Adipocyte (in vitro differentiated cells): ENCODE data around the gene OTOG.

Source experiments
- DNase-seq: peaks from one replicate; pipeline ENCODE4 v3.0.0-alpha.2; 2015; ENCODE audit warnings: low read depth
- H3K27me3 ChIP-seq: replicated peaks from 2 replicates; pipeline ENCODE4 v1.7.0; 2013; ENCODE audit warnings: mild to moderate bottlenecking, low read length, moderate library complexity; ENCODE audit not compliant: control insufficient read depth, insufficient read depth
- H3K36me3 ChIP-seq: 2 replicates; pipeline ENCODE4 v1.7.0; 2013; ENCODE audit warnings: low read length, mild to moderate bottlenecking, moderate library complexity; ENCODE audit not compliant: control insufficient read depth, insufficient read depth, severe bottlenecking
- H3K4me1 ChIP-seq: 2 replicates; pipeline ENCODE4 v1.7.0; 2013; ENCODE audit warnings: mild to moderate bottlenecking, low read length, moderate library complexity; ENCODE audit not compliant: control insufficient read depth, insufficient read depth
- H3K4me3 ChIP-seq: 2 replicates; pipeline ENCODE4 v1.7.0; 2013; ENCODE audit warnings: mild to moderate bottlenecking, low read length, moderate library complexity
- H3K9ac ChIP-seq: 2 replicates; pipeline ENCODE4 v1.7.0; 2013; ENCODE audit warnings: mild to moderate bottlenecking, low read length, moderate library complexity
- H3K9me3 ChIP-seq: 2 replicates; pipeline ENCODE4 v1.7.0; 2013; ENCODE audit warnings: mild to moderate bottlenecking, low read length, moderate library complexity; ENCODE audit not compliant: control insufficient read depth

Gene OTOG

GRCh38 chr11:17531636-17532113, 15.4 kb upstream of the OTOG start:
- H3K36me3 ChIP-seq, result no peaks in the 10 kb centered on the region
- H3K9ac ChIP-seq, result no peak overlapping the region
- no peak overlapping the region for H3K4me3 ChIP-seq
- H3K9me3 ChIP-seq, result no peaks in the 10 kb centered on the region
- peaks cover 69% of the 10 kb centered on the region for H3K27me3 ChIP-seq
- peaks cover 11% of the 10 kb centered on the region for H3K4me1 ChIP-seq
- peak; percentile 30 for DNase-seq

- no peak for DNase-seq
- Histone ChIP-seq H3K9ac (no peak overlapping the region), H3K36me3 (no peaks in the 10 kb centered on the region), H3K9me3 (no peaks in the 10 kb centered on the region), H3K4me3 (no peak overlapping the region), H3K27me3 (peaks cover 77% of the 10 kb centered on the region), H3K4me1 (peaks cover 11% of the 10 kb centered on the region)
Observed at GRCh38 chr11:17532784-17533183, 14.3 kb upstream of the OTOG start.

- peaks cover 76% of the 10 kb centered on the region for H3K27me3 ChIP-seq
- no peak for DNase-seq
- no peaks in the 10 kb centered on the region for H3K9me3 ChIP-seq
- no peaks in the 10 kb centered on the region for H3K36me3 ChIP-seq
- H3K4me1 ChIP-seq, result peaks cover 11% of the 10 kb centered on the region
- no peak overlapping the region for H3K9ac ChIP-seq
- no peak overlapping the region for H3K4me3 ChIP-seq
Observed at GRCh38 chr11:17533341-17533740, 13.7 kb upstream of the OTOG start.

- no peak overlapping the region for H3K9ac ChIP-seq
- DNase-seq, result no peak
- H3K4me3 ChIP-seq, result no peak overlapping the region
- H3K4me1 ChIP-seq, result peaks cover 8% of the 10 kb centered on the region
- H3K27me3 ChIP-seq, result peaks cover 74% of the 10 kb centered on the region
- H3K9me3 ChIP-seq, result no peaks in the 10 kb centered on the region
- H3K36me3 ChIP-seq, result no peaks in the 10 kb centered on the region
Observed at GRCh38 chr11:17533778-17534415, 13.2 kb upstream of the OTOG start.

- Histone ChIP-seq H3K36me3 (no peaks in the 10 kb centered on the region), H3K4me1 (peaks cover 8% of the 10 kb centered on the region), H3K27me3 (peaks cover 67% of the 10 kb centered on the region), H3K9me3 (no peaks in the 10 kb centered on the region), H3K9ac (no peak overlapping the region), H3K4me3 (no peak overlapping the region)
- no peak for DNase-seq
Observed at GRCh38 chr11:17535488-17535887, 11.6 kb upstream of the OTOG start.

- Histone ChIP-seq H3K9me3 (no peaks in the 10 kb centered on the region), H3K27me3 (peaks cover 77% of the 10 kb centered on the region), H3K4me1 (no peaks in the 10 kb centered on the region), H3K36me3 (no peaks in the 10 kb centered on the region), H3K4me3 (no peak overlapping the region), H3K9ac (no peak overlapping the region)
- DNase-seq, result no peak
Observed at GRCh38 chr11:17537261-17537660, 9.8 kb upstream of the OTOG start.

- Histone ChIP-seq H3K9me3 (no peaks in the 10 kb centered on the region), H3K9ac (no peak overlapping the region), H3K36me3 (no peaks in the 10 kb centered on the region), H3K4me1 (no peaks in the 10 kb centered on the region), H3K4me3 (no peak overlapping the region), H3K27me3 (peaks cover 77% of the 10 kb centered on the region)
- no peak for DNase-seq
Observed at GRCh38 chr11:17538054-17538453, 9.0 kb upstream of the OTOG start.

- H3K4me1 ChIP-seq, result no peaks in the 10 kb centered on the region
- no peaks in the 10 kb centered on the region for H3K36me3 ChIP-seq
- no peak overlapping the region for H3K9ac ChIP-seq
- H3K27me3 ChIP-seq, result peaks cover 76% of the 10 kb centered on the region
- no peak for DNase-seq
- no peak overlapping the region for H3K4me3 ChIP-seq
- H3K9me3 ChIP-seq, result no peaks in the 10 kb centered on the region
Observed at GRCh38 chr11:17538731-17539130, 8.3 kb upstream of the OTOG start.

GRCh38 chr11:17540807-17541206, 6.3 kb upstream of the OTOG start:
- Histone ChIP-seq H3K9me3 (no peaks in the 10 kb centered on the region), H3K4me3 (no peak overlapping the region), H3K9ac (no peak overlapping the region), H3K27me3 (peaks cover 75% of the 10 kb centered on the region), H3K36me3 (no peaks in the 10 kb centered on the region), H3K4me1 (no peaks in the 10 kb centered on the region)
- DNase-seq, result no peak

GRCh38 chr11:17541330-17541885, 5.7 kb upstream of the OTOG start:
- Histone ChIP-seq H3K4me1 (no peaks in the 10 kb centered on the region), H3K27me3 (peaks cover 75% of the 10 kb centered on the region), H3K4me3 (no peak overlapping the region), H3K36me3 (no peaks in the 10 kb centered on the region), H3K9me3 (no peaks in the 10 kb centered on the region), H3K9ac (no peak overlapping the region)
- no peak for DNase-seq

- peaks cover 80% of the 10 kb centered on the region for H3K27me3 ChIP-seq
Observed at GRCh38 chr11:17542249-17542648, 4.8 kb upstream of the OTOG start.

GRCh38 chr11:17543041-17543440, 4.0 kb upstream of the OTOG start:
- Histone ChIP-seq H3K36me3 (no peaks in the 10 kb centered on the region), H3K9ac (no peak overlapping the region), H3K4me3 (no peak overlapping the region), H3K9me3 (no peaks in the 10 kb centered on the region), H3K4me1 (no peaks in the 10 kb centered on the region), H3K27me3 (peaks cover 80% of the 10 kb centered on the region)
- no peak for DNase-seq

More at GRCh38 chr11:17542249-17542648, 4.8 kb upstream of the OTOG start:
- H3K36me3 ChIP-seq, result no peaks in the 10 kb centered on the region
- H3K9me3 ChIP-seq, result no peaks in the 10 kb centered on the region
- H3K4me1 ChIP-seq, result no peaks in the 10 kb centered on the region
- no peak for DNase-seq
- H3K9ac ChIP-seq, result no peak overlapping the region
- H3K4me3 ChIP-seq, result no peak overlapping the region
